Lung (tissue), 12 donors: ENCODE data around the gene MT1E. TPM values are rescaled to one million over a fixed set of nuclear protein-coding genes. Genes with fewer than 3 reads are reported as not detected.

ENCODE experiments used
- ATAC-seq: fragments of 200-7000 bp; cut with Tn5 transposase; one replicate; pipeline ENCODE4 v1.9.1; 2020; ENCODE audit warnings: moderate number of reproducible peaks; ENCODE audit not compliant: insufficient read depth, low FRiP score
- DNase-seq, 3 donors: peaks; one replicate each; pipeline ENCODE4 v3.0.0-alpha.2; 2013 to 2017
- H3K27ac ChIP-seq, 2 donors: one replicate each; pipeline ENCODE4 v1.5.1; 2013; ENCODE audit warnings: mild to moderate bottlenecking in 2 of 2, moderate library complexity in 2 of 2, control low read depth in 1 of 2, inconsistent platforms in 1 of 2, low read depth in 1 of 2, low read length in 1 of 2
- H3K27me3 ChIP-seq, 3 donors: one replicate each; pipeline ENCODE4 v1.5.1; 2013; ENCODE audit warnings: low read length in 2 of 3; ENCODE audit not compliant: control insufficient read depth in 3 of 3, insufficient read depth in 3 of 3
- H3K36me3 ChIP-seq, 4 donors: one replicate each; pipeline ENCODE4 v1.5.1; 2013; ENCODE audit warnings: low read length in 4 of 4, mild to moderate bottlenecking in 1 of 4, moderate library complexity in 1 of 4; ENCODE audit not compliant: control insufficient read depth in 4 of 4, insufficient read depth in 4 of 4
- H3K4me1 ChIP-seq, 5 donors: one replicate each; pipeline ENCODE4 v1.5.1; 2013; ENCODE audit warnings: low read length in 5 of 5, mild to moderate bottlenecking in 2 of 5, moderate library complexity in 1 of 5; ENCODE audit not compliant: control insufficient read depth in 5 of 5, insufficient read depth in 5 of 5
- H3K4me3 ChIP-seq: one replicate; pipeline ENCODE4 v1.5.1; 2013; ENCODE audit warnings: mild to moderate bottlenecking, control low read depth, moderate library complexity
- H3K9ac ChIP-seq, 2 donors: one replicate each; pipeline ENCODE4 v1.5.1; 2013; ENCODE audit warnings: low read length in 2 of 2, control low read depth in 1 of 2; ENCODE audit not compliant: insufficient read depth in 1 of 2
- H3K9me3 ChIP-seq, 4 donors: one replicate each; pipeline ENCODE4 v1.5.1; 2013; ENCODE audit warnings: low read length in 3 of 4, mild to moderate bottlenecking in 1 of 4, moderate library complexity in 1 of 4; ENCODE audit not compliant: control insufficient read depth in 4 of 4, insufficient read depth in 3 of 4
- CTCF ChIP-seq: IDR thresholded peaks from 2 replicates; pipeline ENCODE4 v1.5.1; 2012; ENCODE audit warnings: mild to moderate bottlenecking; ENCODE audit errors: control extremely low read depth, extremely low read depth
- WGBS, 2 donors: extraction: QIAGEN DNeasy Blood & Tissue Kit; methylation state at CpG; one replicate each; pipeline ENCODE4 v1.1.7; 2013; 5-methylcytosine and 5-hydroxymethylcytosine counted together
- polyA plus RNA-seq, 2 donors: library from polyadenylated mRNA; stranded (reverse); fragments of 200-250 nt; gene quantifications; one replicate each; pipeline ENCODE4 v1.2.1, GENCODE V29; 2013
- total RNA-seq, 2 donors: library from RNA; depleted of rRNA in 1 of 2; stranded (reverse); fragments of >200 nt in 1 of 2; gene quantifications; one replicate each; pipeline ENCODE4 v1.2.1, GENCODE V29; 2014 to 2021
- donor health status: control.
- donor health status: control.
- donor health status: Bipolar disorder and iron deficiency.
- donor health status: healthy.
- donor health status: DM: yes; HTN: yes; CAD: no.

MT1E gene
- total and polyA plus RNA-seq, 4 donors: 22.1 to 746 (median 159) TPM

- peaks cover 0 to 56% (median 44%) of the 10 kb centered on the region in 3 donors for H3K27me3 ChIP-seq
- TF ChIP-seq CTCF: no peak
- WGBS, 2 donors: 90 to 91% methylated on average over 3 of the region's 3 CpGs
- DNase-seq (no peak), ATAC-seq (no peak)
- no peak overlapping the region for H3K27ac ChIP-seq
- H3K4me1 ChIP-seq: peaks cover 0 to 21% (median 0%) of the 10 kb centered on the region in 5 donors
- H3K9me3 ChIP-seq: peaks cover 0 to 1% (median 0%) of the 10 kb centered on the region in 4 donors
- H3K9ac ChIP-seq: no peak overlapping the region
- no peaks in the 10 kb centered on the region for H3K36me3 ChIP-seq
- H3K4me3 ChIP-seq: no peak overlapping the region
These were observed 4.0 kb downstream of the MT1E start for GRCh38 chr16:56629531-56629930.

GRCh38 chr16:56630134-56630533 lies 4.6 kb downstream of the MT1E start:
- DNase-seq (no peak), ATAC-seq (no peak)
- H3K36me3 ChIP-seq: no peaks in the 10 kb centered on the region
- 81% methylated on average over 3 of the region's 3 CpGs for WGBS, 2 donors
- no peak for TF ChIP-seq CTCF
- peaks cover 0 to 18% (median 0%) of the 10 kb centered on the region in 5 donors for H3K4me1 ChIP-seq
- no peak overlapping the region for H3K4me3 ChIP-seq
- H3K9me3 ChIP-seq: peaks cover 0 to 4% (median 0%) of the 10 kb centered on the region in 4 donors
- no peak overlapping the region for H3K9ac ChIP-seq
- peaks cover 0 to 58% (median 46%) of the 10 kb centered on the region in 3 donors for H3K27me3 ChIP-seq
- no peak overlapping the region for H3K27ac ChIP-seq

- H3K27me3 ChIP-seq: peaks cover 0 to 60% (median 52%) of the 10 kb centered on the region in 3 donors
- 84 to 90% methylated on average over 10 of the region's 10 CpGs for WGBS, 2 donors
- ATAC-seq (no peak), DNase-seq (no peak)
- H3K9me3 ChIP-seq: peaks cover 0 to 10% (median 0%) of the 10 kb centered on the region in 4 donors
- no peak overlapping the region for H3K4me3 ChIP-seq
- H3K36me3 ChIP-seq: no peaks in the 10 kb centered on the region
- no peak overlapping the region for H3K9ac ChIP-seq
- no peak overlapping the region for H3K27ac ChIP-seq
- no peak for TF ChIP-seq CTCF
- H3K4me1 ChIP-seq: peaks cover 0 to 18% (median 0%) of the 10 kb centered on the region in 5 donors
These were observed 5.6 kb downstream of the MT1E start for GRCh38 chr16:56631197-56631596.

GRCh38 chr16:56631832-56632155 lies 6.2 kb downstream of the MT1E start:
- Histone ChIP-seq H3K9ac (peak overlapping the region in 1 of 2 donors; percentile 28), H3K27me3 (peaks cover 0 to 66% (median 56%) of the 10 kb centered on the region in 3 donors), H3K4me3 (no peak overlapping the region), H3K4me1 (peaks cover 0 to 12% (median 0%) of the 10 kb centered on the region in 5 donors), H3K36me3 (no peaks in the 10 kb centered on the region), H3K27ac (peak overlapping the region; percentile 17 to 87), H3K9me3 (peaks cover 0 to 10% (median 0%) of the 10 kb centered on the region in 4 donors)
- no peak for DNase-seq
- ATAC-seq: no peak
- no peak for TF ChIP-seq CTCF
- 22 to 33% methylated on average over 14 of the region's 14 CpGs for WGBS, 2 donors
